ENCODE data around the gene TSPYL4.

TSPYL4 gene

GRCh38 chr6:116268589-116269293 lies 14.9 kb upstream of the TSPYL4 start:
- peak; percentile 87 for DNase-seq

- DNase-seq: peak; percentile 57
Observed at GRCh38 chr6:116267836-116268588, 14.1 kb upstream of the TSPYL4 start.

GRCh38 chr6:116266803-116267202 lies 12.9 kb upstream of the TSPYL4 start:
- no peak for DNase-seq

GRCh38 chr6:116265041-116265829 lies 11.4 kb upstream of the TSPYL4 start:
- DNase-seq: no peak

- DNase-seq: no peak
Observed at GRCh38 chr6:116263353-116263752, 9.5 kb upstream of the TSPYL4 start.

GRCh38 chr6:116258520-116258919 lies 4.6 kb upstream of the TSPYL4 start:
- DNase-seq: no peak

- no peak for DNase-seq
Observed at GRCh38 chr6:116256694-116257093, 2.8 kb upstream of the TSPYL4 start.

GRCh38 chr6:116255246-116255800 lies 1.4 kb upstream of the TSPYL4 start:
- DNase-seq: no peak

- no peak for DNase-seq
Observed at GRCh38 chr6:116254297-116255056, 602 bp upstream of the TSPYL4 start.

- DNase-seq: no peak
Observed at GRCh38 chr6:116253188-116253504, 729 bp downstream of the TSPYL4 start.

GRCh38 chr6:116251568-116252384 lies 2.1 kb downstream of the TSPYL4 start:
- peak; percentile 97 for DNase-seq

- no peak for DNase-seq
Observed at GRCh38 chr6:116248577-116248976, 5.3 kb downstream of the TSPYL4 start.

GRCh38 chr6:116247285-116247684 lies 6.6 kb downstream of the TSPYL4 start:
- no peak for DNase-seq

- DNase-seq: peak; percentile 69
Observed at GRCh38 chr6:116246089-116246488, 7.8 kb downstream of the TSPYL4 start.

- DNase-seq: no peak
Observed at GRCh38 chr6:116244284-116244683, 9.6 kb downstream of the TSPYL4 start.

GRCh38 chr6:116239856-116240255 lies 14.0 kb downstream of the TSPYL4 start:
- no peak for DNase-seq

- no peak for DNase-seq
Observed at GRCh38 chr6:116239256-116239655, 14.6 kb downstream of the TSPYL4 start.

GRCh38 chr6:116238083-116238482 lies 15.8 kb downstream of the TSPYL4 start:
- DNase-seq: peak; percentile 73

- no peak for DNase-seq
Observed at GRCh38 chr6:116234689-116235088, 19.2 kb downstream of the TSPYL4 start.

GRCh38 chr6:116229287-116229913 lies 24.5 kb downstream of the TSPYL4 start:
- peak; percentile 95 for DNase-seq

- no peak for DNase-seq
Observed at GRCh38 chr6:116223355-116223754, 30.5 kb downstream of the TSPYL4 start.

All from fibroblast of skin of back (primary cell).